T-cell (primary cell): Measurements from ENCODE around the gene PAXIP1. TPM values are rescaled to one million over a fixed set of nuclear protein-coding genes. Genes with fewer than 3 reads are reported as not detected.

ENCODE experiments used
- ATAC-seq, 4 experiments: fragments of 200-7000 bp in 3 of 4; fragments of 150-1000 bp in 1 of 4; cut with Tn5 transposase; replicated peaks in 1 of 4; 1 replicate in 3 of 4; 2 replicates in 1 of 4; pipeline ENCODE4 v1.10.0; 2021; ENCODE audit warnings: moderate library complexity in 3 of 4, mild to moderate bottlenecking in 2 of 4, moderate number of reproducible peaks in 1 of 4
- CTCF ChIA-PET, 2 donors: fragments of 300-600 bp; sonication (Branson Sonifier 250); formaldehyde crosslinking; loops; one replicate each; lab custom pipeline; 2022; ENCODE audit warnings: antibody characterized with exemption in 2 of 2; lab: Charles Lee
- POLR2A ChIA-PET, 2 donors: fragments of 300-600 bp; sonication (Branson Sonifier 250); formaldehyde crosslinking; loops; one replicate each; lab custom pipeline; 2022; ENCODE audit warnings: antibody characterized with exemption in 2 of 2; lab: Charles Lee
- DNase-seq, 35 experiments: peaks; one replicate each; pipeline versions ENCODE4 v3.0.0 to v3.0.0-alpha.2; 2013 to 2023
- H3K27ac ChIP-seq: one replicate; pipeline ENCODE4 v1.5.1; 2013; ENCODE audit warnings: low read length
- H3K27me3 ChIP-seq, 2 experiments: replicated peaks in 1 of 2; 1 replicate in 1 of 2; 2 replicates in 1 of 2; pipeline versions ENCODE4 v1.6.1 to v1.7.0; 2013; ENCODE audit warnings: low read length in 1 of 2, mixed read lengths in 1 of 2; ENCODE audit not compliant: control insufficient read depth in 2 of 2, insufficient read depth in 2 of 2; ENCODE audit errors: extremely low read depth in 1 of 2
- H3K36me3 ChIP-seq, 2 donors: 1 replicate in 1 of 2; 2 replicates in 1 of 2; pipeline versions ENCODE4 v1.6.1 to v1.7.0; 2013; ENCODE audit warnings: low read length in 1 of 2; ENCODE audit not compliant: control insufficient read depth in 2 of 2, insufficient read depth in 1 of 2; ENCODE audit errors: extremely low read depth in 1 of 2
- H3K4me1 ChIP-seq, 2 experiments: 1 replicate in 1 of 2; 2 replicates in 1 of 2; pipeline versions ENCODE4 v1.6.1 to v1.7.0; 2013; ENCODE audit warnings: low read length in 2 of 2, mixed read lengths in 1 of 2; ENCODE audit not compliant: insufficient read depth in 2 of 2, control insufficient read depth in 1 of 2; ENCODE audit errors: extremely low read depth in 1 of 2
- H3K4me3 ChIP-seq, 2 donors: 1 replicate in 1 of 2; 2 replicates in 1 of 2; pipeline versions ENCODE4 v1.5.1 to v1.7.0; 2013; ENCODE audit warnings: mild to moderate bottlenecking in 2 of 2, low read length in 1 of 2, moderate library complexity in 1 of 2; ENCODE audit not compliant: control insufficient read depth in 1 of 2; ENCODE audit errors: extremely low read depth in 1 of 2
- H3K9me3 ChIP-seq: 2 replicates; pipeline ENCODE4 v1.7.0; 2013
- H3K27ac Mint-ChIP-seq, 2 donors: one replicate each; pipeline ENCODE4 v1.8.0; 2020 to 2021; ENCODE audit warnings: mild to moderate bottlenecking in 2 of 2, mixed read lengths in 2 of 2
- H3K27me3 Mint-ChIP-seq, 2 donors: one replicate each; pipeline ENCODE4 v1.8.0; 2021 to 2022; ENCODE audit warnings: mixed read lengths in 2 of 2
- H3K36me3 Mint-ChIP-seq: one replicate; pipeline ENCODE4 v1.8.0; 2021; ENCODE audit warnings: mixed read lengths
- H3K4me1 Mint-ChIP-seq, 3 donors: one replicate each; pipeline ENCODE4 v1.8.0; 2020 to 2022; ENCODE audit warnings: mixed read lengths in 3 of 3, mild to moderate bottlenecking in 1 of 3
- H3K4me3 Mint-ChIP-seq, 3 donors: one replicate each; pipeline ENCODE4 v1.8.0; 2020 to 2022; ENCODE audit warnings: mild to moderate bottlenecking in 3 of 3, mixed read lengths in 3 of 3, moderate library complexity in 3 of 3
- H3K9me3 Mint-ChIP-seq, 3 donors: one replicate each; pipeline ENCODE4 v1.8.0; 2020 to 2022; ENCODE audit warnings: mixed read lengths in 3 of 3
- WGBS: methylation state at CpG from one replicate; pipeline ENCODE4 v1.1.5; 2013; ENCODE audit warnings: missing lambda C conversion rate; ENCODE audit not compliant: insufficient coverage; 5-methylcytosine and 5-hydroxymethylcytosine counted together
- total RNA-seq, 35 experiments: library from RNA in 6 of 35; stranded (reverse) in 6 of 35; fragments of 120-200 nt in 1 of 35; gene quantifications; one replicate each; pipeline versions ENCODE4 v1.2.1 to v1.2.4 and lab custom pipeline; 2013 to 2026

Gene PAXIP1
- total RNA-seq, 5 donors from 2014 or later (not counting 1 experiment from before 2014, with no cell fraction given) = 10.1 to 12.6 (median 12.3) TPM

DNA sequence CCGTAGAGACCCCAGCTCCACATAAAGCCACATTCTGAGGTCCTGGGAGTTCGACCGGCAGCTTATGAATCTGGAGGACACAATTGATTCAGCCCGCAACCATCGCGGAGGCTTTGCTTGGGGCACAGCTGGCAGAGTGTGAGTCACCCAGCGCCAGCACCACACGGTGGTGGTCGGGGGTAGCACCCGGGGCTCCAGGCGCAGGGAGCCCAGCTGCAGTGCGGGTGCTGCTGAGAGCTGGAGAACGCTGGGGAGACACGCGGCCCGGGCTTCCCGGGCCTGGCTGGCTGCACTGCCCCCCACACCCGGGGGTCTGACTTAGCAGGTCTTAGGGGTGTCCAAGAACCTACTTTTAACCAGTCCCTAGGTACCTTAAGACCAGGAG, 87.9 kb downstream of the PAXIP1 start:
- H3K4me1 Mint-ChIP-seq = peaks cover 3 to 6% (median 5%) of the 10 kb centered on the region in 3 donors
- Histone ChIP-seq H3K4me3 (no peak overlapping the region), H3K36me3 (no peaks in the 10 kb centered on the region), H3K4me1 (peaks cover 0 to 15% of the 10 kb centered on the region in 2 experiments), H3K9me3 (no peaks in the 10 kb centered on the region), H3K27ac (no peak overlapping the region), H3K27me3 (peaks cover 0 to 47% of the 10 kb centered on the region in 2 experiments)
- DNase-seq (peak in 4 of 35 experiments; percentile 8 to 16 (median 14)), ATAC-seq (no peak)
- H3K9me3 Mint-ChIP-seq = peaks cover 0 to 4% (median 0%) of the 10 kb centered on the region in 3 donors
- H3K36me3 Mint-ChIP-seq = no peaks in the 10 kb centered on the region
- peaks cover 20 to 22% of the 10 kb centered on the region in 2 donors for H3K27me3 Mint-ChIP-seq
- 88% methylated on average over 7 of the region's 18 CpGs for WGBS
- H3K4me3 Mint-ChIP-seq = peak overlapping the region in 2 of 3 donors; percentile 54 to 89
- no peak overlapping the region for H3K27ac Mint-ChIP-seq
- CTCF ChIA-PET = interaction anchor here (1.0 to 3.3 kb wide), 7 partner anchors 9 to 430 kb away, joined by 3 to 13 read pairs (median 5); no protein-coding TSS in a partner anchor
- POLR2A ChIA-PET = interaction anchor here in 1 of 2 donors (0.5 to 1.0 kb wide), 2 partner anchors 38 to 77 kb away, joined by 3 read pairs; no protein-coding TSS in a partner anchor

DNA sequence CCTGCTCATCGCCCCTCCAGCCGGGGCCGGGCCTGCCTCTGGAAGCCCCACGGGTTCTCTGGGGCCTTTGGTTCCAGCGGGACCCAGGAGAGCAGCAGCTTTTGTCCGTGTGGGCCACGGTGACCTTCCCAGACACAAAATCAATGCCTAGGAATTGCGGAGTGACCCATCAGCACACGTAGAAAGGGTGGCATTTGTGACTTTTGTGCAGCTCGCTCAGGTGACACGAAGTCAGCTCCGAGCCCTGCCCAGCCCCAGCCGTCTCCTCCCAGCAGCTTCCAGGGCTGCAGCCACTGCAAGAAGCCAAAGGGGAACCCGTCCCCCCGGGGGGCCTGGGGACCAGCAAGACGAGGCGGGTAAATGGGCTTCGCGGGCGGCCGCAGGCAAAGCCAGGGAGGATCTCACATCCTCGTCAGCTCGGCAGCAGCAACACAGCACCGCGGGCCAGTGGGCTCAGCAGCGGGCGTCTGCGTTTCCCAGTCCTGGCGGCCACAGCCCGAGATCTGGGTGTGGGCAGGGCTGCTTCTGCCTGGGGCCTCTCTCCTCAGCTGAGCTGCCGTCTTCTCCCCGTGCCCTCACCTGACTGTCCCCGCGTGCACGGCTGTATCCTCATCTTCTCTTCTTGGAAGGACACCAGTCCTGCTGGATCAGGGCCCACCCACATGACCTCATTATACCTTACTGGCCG, 88.5 kb downstream of the PAXIP1 start:
- WGBS = 49% methylated on average over 34 of the region's 36 CpGs
- peak overlapping the region; percentile 34 to 61 for H3K4me3 ChIP-seq
- H3K4me1 ChIP-seq = peaks cover 0 to 15% of the 10 kb centered on the region in 2 experiments
- H3K9me3 ChIP-seq = no peaks in the 10 kb centered on the region
- H3K27me3 ChIP-seq = peaks cover 0 to 53% of the 10 kb centered on the region in 2 experiments
- ChIA-PET POLR2A (interaction anchor here in 1 of 2 donors (0.5 to 1.0 kb wide), 2 partner anchors 39 to 78 kb away, joined by 3 read pairs; no protein-coding TSS in a partner anchor), CTCF (interaction anchor here (0.6 to 3.3 kb wide), 9 partner anchors 9 to 994 kb away, joined by 3 to 13 read pairs (median 5); no protein-coding TSS in a partner anchor)
- Mint-ChIP-seq H3K27me3 (peaks cover 20 to 24% of the 10 kb centered on the region in 2 donors), H3K27ac (no peak overlapping the region), H3K4me3 (peak overlapping the region in 2 of 3 donors; percentile 54 to 89), H3K36me3 (no peaks in the 10 kb centered on the region), H3K4me1 (peaks cover 3 to 6% (median 5%) of the 10 kb centered on the region in 3 donors), H3K9me3 (peaks cover 0 to 4% (median 0%) of the 10 kb centered on the region in 3 donors)
- no peaks in the 10 kb centered on the region for H3K36me3 ChIP-seq
- no peak overlapping the region for H3K27ac ChIP-seq
- DNase-seq (peak in 3 of 35 experiments; percentile 4 to 11 (median 8)), ATAC-seq (peak in 2 of 4 experiments; percentile 8 to 17)

DNA sequence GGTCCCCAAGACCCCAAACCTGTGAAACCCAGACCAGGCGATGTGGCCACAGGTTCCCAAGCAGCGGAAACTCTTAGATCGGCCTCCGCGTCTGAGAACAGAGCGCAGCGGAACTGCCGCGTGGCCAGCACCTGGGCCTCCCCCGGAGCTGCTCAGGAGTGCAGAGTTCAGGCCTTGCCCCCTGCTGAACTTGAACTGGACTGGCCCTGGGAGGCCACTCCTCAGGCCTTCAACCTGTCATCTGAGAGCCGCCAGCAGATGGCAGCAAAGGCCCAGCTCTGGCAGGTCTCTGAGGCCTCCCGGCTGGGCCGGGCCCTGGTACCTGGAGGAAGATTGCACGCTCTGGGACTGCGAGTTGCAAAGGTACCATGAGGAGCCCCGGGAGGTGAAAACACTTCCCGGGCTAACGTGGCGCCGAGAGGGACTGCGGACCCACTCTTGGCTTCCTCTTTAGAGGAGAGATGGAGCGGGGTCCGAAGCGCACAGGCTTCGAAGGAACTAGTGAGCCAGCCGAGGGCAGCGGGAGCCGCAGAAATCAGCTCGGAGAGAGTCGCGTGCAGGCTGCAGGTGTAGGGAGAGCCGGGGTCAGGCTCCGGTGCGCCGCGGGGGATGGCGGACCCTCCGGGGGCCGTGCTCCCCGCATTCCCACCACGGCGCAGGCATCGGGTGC, 89.2 kb downstream of the PAXIP1 start:
- ATAC-seq (peak; percentile 89 to 97 (median 96)), DNase-seq (peak; percentile 62 to 92 (median 82))
- peak overlapping the region; percentile 80 to 89 (median 81) for H3K4me3 Mint-ChIP-seq
- Histone ChIP-seq H3K9me3 (no peaks in the 10 kb centered on the region), H3K27me3 (peaks cover 0 to 58% of the 10 kb centered on the region in 2 experiments), H3K4me1 (peaks cover 0 to 15% of the 10 kb centered on the region in 2 experiments), H3K36me3 (no peaks in the 10 kb centered on the region), H3K27ac (no peak overlapping the region), H3K4me3 (peak overlapping the region; percentile 34 to 61)
- CTCF ChIA-PET = interaction anchor here (0.6 to 3.3 kb wide), 13 partner anchors 10 to 994 kb away, joined by 3 to 13 read pairs (median 5); no protein-coding TSS in a partner anchor
- peaks cover 0 to 4% (median 0%) of the 10 kb centered on the region in 3 donors for H3K9me3 Mint-ChIP-seq
- 15% methylated on average over 43 of the region's 43 CpGs for WGBS
- H3K4me1 Mint-ChIP-seq = peaks cover 3 to 6% (median 5%) of the 10 kb centered on the region in 3 donors
- H3K36me3 Mint-ChIP-seq = no peaks in the 10 kb centered on the region
- no peak overlapping the region for H3K27ac Mint-ChIP-seq
- H3K27me3 Mint-ChIP-seq = peaks cover 25 to 27% of the 10 kb centered on the region in 2 donors
- POLR2A ChIA-PET = no interaction called here

DNA sequence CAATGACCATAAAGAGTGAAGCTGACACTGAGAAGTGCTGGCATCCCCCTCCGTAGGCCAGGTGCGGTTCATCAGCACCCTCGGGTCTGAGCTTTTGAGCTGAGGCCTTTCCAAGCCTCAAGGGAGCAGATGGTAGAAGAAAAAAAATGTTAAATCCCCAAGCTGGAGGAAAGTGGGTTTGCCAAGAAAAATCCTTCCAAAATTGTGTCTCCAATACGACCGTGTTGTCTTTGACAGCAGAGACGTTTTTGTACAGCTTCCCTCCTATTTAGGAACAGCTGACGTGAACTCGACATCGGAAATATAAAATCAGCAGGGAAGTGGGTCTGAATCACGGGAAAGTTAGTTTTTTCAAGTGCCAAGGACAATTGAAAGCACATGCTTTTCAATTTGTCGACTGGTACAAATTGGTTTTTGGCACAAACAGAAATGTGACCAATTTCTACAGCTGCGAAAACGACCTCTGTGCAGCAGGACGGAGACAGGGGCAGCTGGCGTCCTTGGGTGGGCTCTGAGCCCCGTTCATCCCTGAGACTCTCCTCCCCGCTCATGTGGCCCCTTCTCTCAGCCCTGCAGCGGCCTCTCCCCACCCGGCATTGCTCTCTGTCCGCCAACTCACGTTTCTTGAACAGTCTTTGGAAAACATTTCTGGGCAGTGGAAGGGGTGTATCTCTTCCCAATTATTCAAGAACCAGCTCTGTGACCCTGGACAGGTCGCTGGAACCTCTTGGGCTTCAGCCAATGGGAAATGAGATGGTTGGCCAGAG, 89.9 kb downstream of the PAXIP1 start:
- DNase-seq (no peak), ATAC-seq (no peak)
- no peak overlapping the region for H3K27ac ChIP-seq
- WGBS = 72% methylated on average over 19 of the region's 22 CpGs
- Mint-ChIP-seq H3K4me1 (peaks cover 3 to 7% (median 5%) of the 10 kb centered on the region in 3 donors), H3K4me3 (peak overlapping the region in 1 of 3 donors; percentile 37), H3K27me3 (peaks cover 29 to 30% of the 10 kb centered on the region in 2 donors), H3K36me3 (no peaks in the 10 kb centered on the region), H3K27ac (no peak overlapping the region), H3K9me3 (peaks cover 0 to 4% (median 0%) of the 10 kb centered on the region in 3 donors)
- H3K36me3 ChIP-seq = no peaks in the 10 kb centered on the region
- H3K27me3 ChIP-seq = peaks cover 0 to 58% of the 10 kb centered on the region in 2 experiments
- ChIA-PET CTCF (interaction anchor here (0.6 to 3.3 kb wide), 11 partner anchors 15 to 687 kb away, joined by 3 to 13 read pairs (median 8); no protein-coding TSS in a partner anchor), POLR2A (no interaction called here)
- peaks cover 0 to 15% of the 10 kb centered on the region in 2 experiments for H3K4me1 ChIP-seq
- H3K4me3 ChIP-seq = no peak overlapping the region
- H3K9me3 ChIP-seq = no peaks in the 10 kb centered on the region

DNA sequence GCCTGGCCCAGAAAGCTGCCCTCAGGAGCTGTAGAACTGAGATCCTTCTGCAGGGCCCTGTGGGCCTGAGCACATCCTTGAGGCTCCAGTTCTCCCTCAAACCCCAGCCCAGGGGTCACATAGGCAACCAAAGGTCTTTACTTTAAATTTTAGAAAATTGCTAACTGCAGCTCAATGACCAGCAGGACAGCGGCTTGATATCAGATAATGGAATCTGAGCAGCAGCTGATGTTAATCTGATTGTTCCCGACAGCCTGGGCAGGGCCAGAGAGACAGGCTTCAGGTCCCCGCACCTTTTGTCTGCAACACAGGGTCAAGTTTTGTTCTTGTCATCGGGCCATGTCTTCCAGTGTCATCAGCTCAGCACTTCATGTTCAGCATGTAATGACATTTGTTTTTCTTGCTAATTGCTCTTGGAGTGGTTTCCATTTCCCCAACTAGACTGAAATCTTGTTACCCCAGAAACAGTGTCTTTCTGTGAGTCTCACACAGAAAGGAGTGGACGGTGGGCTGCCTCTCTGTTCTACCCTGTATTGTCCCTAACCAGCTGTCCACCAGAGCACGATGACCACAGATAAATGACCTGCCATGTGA, 91.0 kb downstream of the PAXIP1 start:
- H3K27ac Mint-ChIP-seq = no peak overlapping the region

More for the DNA sequence above, 91.0 kb downstream of the PAXIP1 start:
- ChIA-PET POLR2A (no interaction called here), CTCF (interaction anchor here (0.5 to 0.7 kb wide), 3 partner anchors 10 to 41 kb away, joined by 3 to 5 read pairs (median 3); no protein-coding TSS in a partner anchor)
- no peaks in the 10 kb centered on the region for H3K9me3 ChIP-seq
- peaks cover 0 to 60% of the 10 kb centered on the region in 2 experiments for H3K27me3 ChIP-seq
- peaks cover 0 to 4% (median 0%) of the 10 kb centered on the region in 3 donors for H3K9me3 Mint-ChIP-seq
- peaks cover 3 to 8% (median 5%) of the 10 kb centered on the region in 3 donors for H3K4me1 Mint-ChIP-seq
- H3K27ac ChIP-seq = no peak overlapping the region
- H3K27me3 Mint-ChIP-seq = peaks cover 28 to 29% of the 10 kb centered on the region in 2 donors
- ATAC-seq (no peak), DNase-seq (no peak)
- peaks cover 0 to 21% of the 10 kb centered on the region in 2 experiments for H3K4me1 ChIP-seq
- no peak overlapping the region for H3K4me3 ChIP-seq
- H3K4me3 Mint-ChIP-seq = no peak overlapping the region
- no peaks in the 10 kb centered on the region for H3K36me3 ChIP-seq
- no peaks in the 10 kb centered on the region for H3K36me3 Mint-ChIP-seq
- 84% methylated on average over 6 of the region's 6 CpGs for WGBS
